Hair follicle dermal papilla cell (primary cell): ENCODE data around the gene DRC1. TPM values are rescaled to one million over a fixed set of nuclear protein-coding genes. Genes with fewer than 3 reads are reported as not detected.

Source experiments
- total RNA-seq: library from RNA; depleted of rRNA; stranded (reverse); fragments of >200 nt; gene quantifications from 2 replicates; pipeline ENCODE4 v1.2.3, GENCODE V29; 2012

Gene DRC1
- 0.16 and 0.24 TPM in 2 replicates for total RNA-seq

DNA sequence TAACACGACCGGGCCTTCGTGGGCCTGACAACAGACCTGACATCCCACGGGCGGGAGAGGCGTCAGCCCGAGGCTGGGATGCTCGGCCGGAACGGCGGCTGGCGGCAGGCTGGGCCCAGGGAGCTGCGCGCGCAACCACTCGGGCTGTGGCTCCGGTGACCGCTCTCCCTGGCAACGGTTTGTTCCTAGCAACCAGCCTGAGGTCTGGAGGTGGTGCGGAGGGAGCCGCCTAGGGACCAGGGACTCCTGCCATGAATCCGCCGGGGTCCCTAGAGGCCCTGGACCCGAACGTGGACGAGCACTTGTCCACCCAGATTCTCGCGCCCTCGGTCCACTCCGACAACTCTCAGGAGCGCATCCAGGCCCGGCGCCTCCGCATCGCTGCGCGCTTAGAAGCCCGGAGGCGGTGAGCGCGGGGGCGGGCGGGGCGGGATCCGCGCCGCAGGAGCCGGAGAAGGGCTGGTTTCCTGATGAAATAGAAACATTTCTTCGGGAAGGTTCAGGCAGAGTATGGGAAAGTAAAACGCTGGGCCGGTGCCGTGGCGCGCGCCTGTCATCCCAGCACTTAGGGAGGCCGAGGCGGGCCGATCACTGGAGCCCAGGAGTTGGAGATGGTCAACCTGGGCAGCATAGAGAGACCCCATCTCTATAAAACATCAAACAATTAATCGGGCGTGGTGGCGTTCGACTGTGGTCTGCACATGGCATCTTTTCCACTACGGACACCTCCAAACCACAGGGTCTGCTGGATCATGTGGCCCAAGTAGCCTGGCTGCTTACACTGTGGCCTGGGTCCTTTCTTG, at the start of gene DRC1:
Gene DRC1 (plus strand): TSS at position 182 of the 803 bp plus-strand sequence. CDS start 70 bp downstream, at position 252.

DNA sequence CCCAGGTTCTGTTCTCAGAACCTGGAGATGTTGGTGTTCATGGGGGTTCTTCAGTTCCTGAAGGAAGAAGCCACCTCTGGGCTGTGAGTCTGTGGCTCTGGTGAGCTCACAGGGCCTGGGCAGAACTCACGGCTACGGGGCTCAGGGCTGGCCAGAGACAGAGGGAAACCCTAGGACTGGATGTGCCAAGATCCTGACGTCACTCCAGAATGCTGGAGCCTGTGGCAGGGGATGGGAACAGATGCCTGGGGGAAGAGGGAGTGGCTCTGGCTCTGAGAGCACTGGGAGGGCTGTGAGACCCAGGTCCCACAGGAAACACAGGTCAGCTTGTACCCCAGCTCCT, 76.2 kb downstream of the DRC1 start, which contains the start of gene OTOF:
Gene OTOF (minus strand): TSS at position 214 of the 343 bp plus-strand sequence.

Other genes starting within 250 kb of the DRC1 start
- gene GAREM2, start 228.8 kb upstream of the DRC1 start, total RNA-seq: 3.3 and 6.8 TPM in 2 replicates
- gene HADHA, start 157.3 kb upstream of the DRC1 start, total RNA-seq: 123 and 124 TPM in 2 replicates
- 102 and 103 TPM in 2 replicates for gene HADHB, start 157.0 kb upstream of the DRC1 start, total RNA-seq
- gene SELENOI, start 55.8 kb upstream of the DRC1 start, total RNA-seq: 13.6 and 17.2 TPM in 2 replicates
- gene ADGRF3, start 55.1 kb upstream of the DRC1 start, total RNA-seq: under 0.01 TPM in 1 of 2 replicates, not detected in the other
- gene OTOF, start 76.2 kb downstream of the DRC1 start, total RNA-seq: under 0.01 TPM in 1 of 2 replicates, not detected in the other
- not detected in 2 replicates for gene CIB4, start 239.4 kb downstream of the DRC1 start, total RNA-seq